Neural cell (in vitro differentiated cells): ENCODE measurements around the gene TAF11L14. TPM values are rescaled to one million over a fixed set of nuclear protein-coding genes. Genes with fewer than 3 reads are reported as not detected.

ENCODE experiments used
- H2AFZ ChIP-seq: fragments of 200-600, 300-800 bp; sonication (generic), shearing (Covaris generic); 2 replicates; pipeline ENCODE4 v1.6.0; 2014; ENCODE audit warnings: low read depth, mild to moderate bottlenecking, antibody characterized with exemption, low read length, moderate library complexity
- H3F3A ChIP-seq: fragments of 200-600 bp; shearing (Covaris generic); 2 replicates; pipeline ENCODE4 v1.6.1; 2016; ENCODE audit warnings: mild to moderate bottlenecking, moderate library complexity, mixed read lengths, antibody characterized with exemption, low read length; ENCODE audit not compliant: insufficient read depth, poor library complexity, severe bottlenecking
- H3K27ac ChIP-seq: fragments of 200-600, 300-800 bp; sonication (generic), shearing (Covaris generic); 2 replicates; pipeline ENCODE4 v1.5.1; 2014; ENCODE audit warnings: mild to moderate bottlenecking, low read length, moderate library complexity
- H3K27me3 ChIP-seq: fragments of 300-800, 200-600 bp; sonication (generic), shearing (Covaris generic); 2 replicates; pipeline ENCODE4 v1.6.0; 2014; ENCODE audit warnings: mild to moderate bottlenecking, low read depth, low read length, moderate library complexity; ENCODE audit not compliant: insufficient read depth
- H3K36me3 ChIP-seq: fragments of 300-800, 200-600 bp; sonication (generic), shearing (Covaris generic); 2 replicates; pipeline ENCODE4 v1.5.1; 2014; ENCODE audit warnings: mild to moderate bottlenecking, antibody characterized with exemption, low read length, moderate library complexity; ENCODE audit not compliant: insufficient read depth
- H3K4me2 ChIP-seq: fragments of 300-800, 200-600 bp; sonication (generic), shearing (Covaris generic); 2 replicates; pipeline ENCODE4 v1.6.0; 2014; ENCODE audit warnings: mild to moderate bottlenecking, low read length
- H3K4me3 ChIP-seq: fragments of 300-800, 200-600 bp; sonication (generic), shearing (Covaris generic); 2 replicates; pipeline ENCODE4 v1.5.1; 2014; ENCODE audit warnings: mild to moderate bottlenecking, low read length, moderate library complexity
- H3K79me2 ChIP-seq: fragments of 200-600 bp; shearing (Covaris generic); replicated peaks from 2 replicates; pipeline ENCODE4 v1.6.0; 2014; ENCODE audit warnings: mild to moderate bottlenecking, low read length, moderate library complexity; ENCODE audit not compliant: insufficient read depth
- H3K9ac ChIP-seq: fragments of 300-800, 200-600 bp; sonication (generic), shearing (Covaris generic); 2 replicates; pipeline ENCODE4 v1.6.1; 2016; ENCODE audit warnings: mild to moderate bottlenecking, low read length, mixed read lengths
- H3K9me2 ChIP-seq: fragments of 200-600 bp; shearing (Covaris generic); 2 replicates; pipeline ENCODE4 v1.6.1; 2016; ENCODE audit warnings: mild to moderate bottlenecking, low read length, mixed read lengths; ENCODE audit not compliant: insufficient read depth
- H3K9me3 ChIP-seq: fragments of 200-600, 300-800 bp; sonication (generic), shearing (Covaris generic); 2 replicates; pipeline ENCODE4 v1.6.1; 2016; ENCODE audit warnings: mild to moderate bottlenecking, mixed run types, low read length, moderate library complexity, mixed read lengths
- H4K20me1 ChIP-seq: fragments of 200-600 bp; shearing (Covaris generic); 2 replicates; pipeline ENCODE4 v1.6.1; 2016; ENCODE audit warnings: mild to moderate bottlenecking, mixed run types; ENCODE audit not compliant: insufficient read depth
- EP300 ChIP-seq: fragments of 450-650 bp; conservative IDR thresholded peaks from 2 replicates; pipeline ENCODE4 v1.6.1; 2014; ENCODE audit warnings: antibody characterized with exemption, mild to moderate bottlenecking, moderate library complexity; ENCODE audit not compliant: poor library complexity, severe bottlenecking
- EZH2 ChIP-seq: fragments of 200-600, 300-800 bp; shearing (Covaris generic), sonication (generic); IDR thresholded peaks from 2 replicates; pipeline ENCODE4 v1.6.1; 2014; ENCODE audit warnings: antibody characterized with exemption, low read length, borderline replicate concordance, mild to moderate bottlenecking; ENCODE audit not compliant: insufficient read depth, poor library complexity, severe bottlenecking
- MXI1 ChIP-seq: fragments of 450-650 bp; conservative IDR thresholded peaks from 2 replicates; pipeline ENCODE4 v1.6.1; 2014; ENCODE audit warnings: antibody characterized with exemption, mild to moderate bottlenecking; ENCODE audit not compliant: poor library complexity, severe bottlenecking
- POLR2AphosphoS5 ChIP-seq: IDR thresholded peaks from 2 replicates; pipeline ENCODE4 v1.6.1; 2012
- RAD21 ChIP-seq: fragments of 450-650 bp; conservative IDR thresholded peaks from 2 replicates; pipeline ENCODE4 v1.6.1; 2014; ENCODE audit warnings: antibody characterized with exemption, mild to moderate bottlenecking, moderate library complexity
- REST ChIP-seq: IDR thresholded peaks from 2 replicates; pipeline ENCODE4 v1.6.1; 2012; ENCODE audit warnings: borderline replicate concordance
- SMC3 ChIP-seq: fragments of 450-650 bp; conservative IDR thresholded peaks from 2 replicates; pipeline ENCODE4 v1.6.1; 2014; ENCODE audit warnings: antibody characterized with exemption, mild to moderate bottlenecking, moderate library complexity; ENCODE audit not compliant: poor library complexity
- TAF1 ChIP-seq: IDR thresholded peaks from 2 replicates; pipeline ENCODE4 v1.6.1; 2012; ENCODE audit warnings: low read depth
- polyA plus RNA-seq: library from polyadenylated mRNA; depleted of rRNA; stranded (reverse); fragments of >200 nt; gene quantifications from 2 replicates; pipeline ENCODE4 v1.2.3, GENCODE V29; 2014
- TF ChIP-seq, protein P1 (sequence below): fragments of 450-650 bp; IDR thresholded peaks from 2 replicates; pipeline ENCODE4 v1.5.1; 2014; ENCODE audit warnings: antibody characterized with exemption, mild to moderate bottlenecking, moderate library complexity; ENCODE audit not compliant: poor library complexity, severe bottlenecking

The TAF11L14 gene
- polyA plus RNA-seq, 1 donor from 2014 or later: not detected

GRCh38 chr5:17678751-17679324 is 44.6 kb downstream of the TAF11L14 start:
- no peaks in the 10 kb centered on the region for H3K36me3 ChIP-seq
- no peaks in the 10 kb centered on the region for H3K79me2 ChIP-seq
- H2AFZ ChIP-seq: no peak overlapping the region
- H4K20me1 ChIP-seq: no peaks in the 10 kb centered on the region
- no peak overlapping the region for H3K27ac ChIP-seq
- TF ChIP-seq REST (no peak), MXI1 (no peak), SMC3 (no peak), EP300 (peak; percentile 59), TAF1 (no peak), RAD21 (no peak), EZH2 (no peak), POLR2AphosphoS5 (peak; percentile 21)
- TF ChIP-seq, protein P1, sequence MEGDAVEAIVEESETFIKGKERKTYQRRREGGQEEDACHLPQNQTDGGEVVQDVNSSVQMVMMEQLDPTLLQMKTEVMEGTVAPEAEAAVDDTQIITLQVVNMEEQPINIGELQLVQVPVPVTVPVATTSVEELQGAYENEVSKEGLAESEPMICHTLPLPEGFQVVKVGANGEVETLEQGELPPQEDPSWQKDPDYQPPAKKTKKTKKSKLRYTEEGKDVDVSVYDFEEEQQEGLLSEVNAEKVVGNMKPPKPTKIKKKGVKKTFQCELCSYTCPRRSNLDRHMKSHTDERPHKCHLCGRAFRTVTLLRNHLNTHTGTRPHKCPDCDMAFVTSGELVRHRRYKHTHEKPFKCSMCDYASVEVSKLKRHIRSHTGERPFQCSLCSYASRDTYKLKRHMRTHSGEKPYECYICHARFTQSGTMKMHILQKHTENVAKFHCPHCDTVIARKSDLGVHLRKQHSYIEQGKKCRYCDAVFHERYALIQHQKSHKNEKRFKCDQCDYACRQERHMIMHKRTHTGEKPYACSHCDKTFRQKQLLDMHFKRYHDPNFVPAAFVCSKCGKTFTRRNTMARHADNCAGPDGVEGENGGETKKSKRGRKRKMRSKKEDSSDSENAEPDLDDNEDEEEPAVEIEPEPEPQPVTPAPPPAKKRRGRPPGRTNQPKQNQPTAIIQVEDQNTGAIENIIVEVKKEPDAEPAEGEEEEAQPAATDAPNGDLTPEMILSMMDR: no peak
- H3K9me2 ChIP-seq: no peaks in the 10 kb centered on the region
- no peaks in the 10 kb centered on the region for H3F3A ChIP-seq
- no peaks in the 10 kb centered on the region for H3K9me3 ChIP-seq
- H3K27me3 ChIP-seq: no peaks in the 10 kb centered on the region
- peak overlapping the region; percentile 13 for H3K4me3 ChIP-seq
- no peak overlapping the region for H3K9ac ChIP-seq
- H3K4me2 ChIP-seq: no peak overlapping the region

- Histone ChIP-seq H3F3A (no peaks in the 10 kb centered on the region), H3K79me2 (no peaks in the 10 kb centered on the region), H3K27me3 (no peaks in the 10 kb centered on the region), H2AFZ (no peak overlapping the region), H3K27ac (no peak overlapping the region), H3K36me3 (no peaks in the 10 kb centered on the region), H3K9ac (no peak overlapping the region), H3K9me2 (no peaks in the 10 kb centered on the region), H3K9me3 (no peaks in the 10 kb centered on the region), H4K20me1 (no peaks in the 10 kb centered on the region), H3K4me3 (no peak overlapping the region), H3K4me2 (no peak overlapping the region)
- no peak for TF ChIP-seq MXI1
- no peak for TF ChIP-seq EZH2
- no peak for TF ChIP-seq REST
- TF ChIP-seq, protein P1: no peak
- TF ChIP-seq SMC3: no peak
- TF ChIP-seq RAD21: no peak
- no peak for TF ChIP-seq EP300
- TF ChIP-seq TAF1: no peak
- TF ChIP-seq POLR2AphosphoS5: no peak
Measured at GRCh38 chr5:17679597-17680203, 45.4 kb downstream of the TAF11L14 start.
